HG02970 (cell line): Measurements from ENCODE around the gene L3MBTL2.

Experiments
- ATAC-seq: cut with Tn5 transposase; IDR thresholded peaks from one replicate; pipeline ENCODE4 v1.9.1; 2021; ENCODE audit warnings: mild to moderate bottlenecking, moderate library complexity, moderate number of reproducible peaks; ENCODE audit not compliant: unreplicated experiment, low FRiP score

Gene L3MBTL2

DNA sequence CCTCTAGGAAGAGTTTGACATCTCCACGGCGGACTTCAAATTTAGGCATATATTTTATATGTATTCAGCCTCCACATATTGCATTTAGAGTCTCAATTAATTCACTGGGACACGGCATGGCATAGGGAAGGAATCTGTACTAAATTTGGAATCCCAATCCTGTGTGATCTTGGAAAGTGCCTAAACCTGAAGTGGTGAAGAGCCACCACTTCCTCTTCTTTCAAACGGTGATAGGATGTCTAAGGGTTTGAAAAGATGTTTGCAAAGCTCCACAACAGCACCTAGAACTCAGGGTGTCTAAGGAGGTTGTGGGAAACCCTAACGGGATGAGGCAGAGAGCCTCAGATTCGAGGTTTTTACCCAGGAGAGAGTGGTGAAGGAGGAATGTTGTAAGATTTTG, 1.0 kb upstream of the L3MBTL2 start:
- ATAC-seq: no peak

DNA sequence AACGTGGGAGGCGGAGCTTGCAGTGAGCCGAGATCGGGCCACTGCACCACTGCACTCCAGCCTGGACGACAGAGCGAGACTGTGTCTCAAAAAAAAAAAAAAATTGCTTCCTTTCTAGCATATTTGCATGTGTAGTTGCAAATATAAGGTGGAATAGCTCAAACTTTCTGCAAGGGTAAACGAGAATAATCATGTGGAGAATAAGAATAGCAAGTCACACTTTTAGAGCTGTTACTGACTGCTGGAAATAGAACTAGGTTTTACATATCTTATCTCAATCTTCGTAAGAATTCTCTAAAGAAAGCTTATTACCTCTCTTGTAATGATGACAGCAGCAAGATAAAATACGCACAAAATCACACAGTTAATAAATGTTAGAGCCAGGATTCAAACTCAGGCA, 1.6 kb downstream of the L3MBTL2 start:
- ATAC-seq: no peak

DNA sequence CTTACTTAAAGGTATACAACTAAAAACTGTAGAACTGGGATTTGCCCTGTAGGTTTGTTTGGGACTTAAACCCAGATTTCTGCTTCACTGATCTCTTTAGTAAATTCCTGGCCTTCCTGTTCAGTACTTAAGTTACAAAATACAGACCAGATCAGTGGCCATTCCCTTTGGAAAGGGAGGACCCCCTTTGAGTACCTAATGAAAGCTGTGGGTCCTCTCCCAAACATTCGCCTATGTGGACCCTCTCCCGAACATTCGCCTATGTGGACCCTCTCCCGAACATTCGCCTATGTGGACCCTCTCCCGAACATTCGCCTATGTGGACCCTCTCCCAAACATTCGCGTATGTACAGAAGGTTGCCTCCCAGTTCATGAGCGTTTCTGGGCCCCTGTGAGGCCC, 10.3 kb downstream of the L3MBTL2 start:
- no peak for ATAC-seq

DNA sequence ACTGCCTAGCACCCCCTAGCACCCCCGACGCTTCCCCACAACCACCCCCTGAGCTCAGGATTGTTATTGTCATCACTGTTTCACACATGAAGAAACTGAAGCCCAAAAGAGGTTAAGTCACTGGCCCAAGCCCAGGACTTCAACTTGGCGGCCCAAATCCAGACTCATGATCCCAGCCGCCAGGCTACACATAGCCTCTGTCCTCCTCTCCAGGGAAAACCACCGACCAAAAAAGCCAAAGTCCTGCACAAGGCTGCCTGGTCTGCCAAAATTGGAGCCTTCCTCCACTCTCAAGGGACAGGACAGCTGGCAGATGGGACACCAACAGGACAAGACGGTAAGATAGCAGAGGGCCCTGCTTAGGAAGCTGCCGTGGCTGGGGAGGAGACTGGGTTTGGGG, 10.8 kb downstream of the L3MBTL2 start:
- ATAC-seq: no peak

DNA sequence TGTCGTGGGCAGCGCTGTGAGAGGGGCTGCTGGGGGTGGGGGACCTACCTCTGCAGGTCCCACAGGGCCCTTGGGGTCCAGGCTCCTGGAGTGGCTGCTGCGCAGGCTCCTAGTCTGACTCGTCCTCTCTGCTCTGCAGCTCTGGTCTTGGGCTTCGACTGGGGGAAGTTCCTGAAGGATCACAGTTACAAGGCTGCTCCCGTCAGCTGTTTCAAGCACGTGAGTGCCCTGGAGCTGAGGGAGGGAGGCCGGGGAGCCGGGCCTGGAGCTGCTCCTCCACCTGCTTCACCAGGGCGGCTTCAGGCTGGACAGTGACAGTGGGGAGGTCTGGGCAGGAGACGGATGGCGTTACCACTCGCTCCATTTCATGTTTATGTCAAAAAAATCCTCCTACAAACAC, 11.9 kb downstream of the L3MBTL2 start:
- ATAC-seq: no peak

DNA sequence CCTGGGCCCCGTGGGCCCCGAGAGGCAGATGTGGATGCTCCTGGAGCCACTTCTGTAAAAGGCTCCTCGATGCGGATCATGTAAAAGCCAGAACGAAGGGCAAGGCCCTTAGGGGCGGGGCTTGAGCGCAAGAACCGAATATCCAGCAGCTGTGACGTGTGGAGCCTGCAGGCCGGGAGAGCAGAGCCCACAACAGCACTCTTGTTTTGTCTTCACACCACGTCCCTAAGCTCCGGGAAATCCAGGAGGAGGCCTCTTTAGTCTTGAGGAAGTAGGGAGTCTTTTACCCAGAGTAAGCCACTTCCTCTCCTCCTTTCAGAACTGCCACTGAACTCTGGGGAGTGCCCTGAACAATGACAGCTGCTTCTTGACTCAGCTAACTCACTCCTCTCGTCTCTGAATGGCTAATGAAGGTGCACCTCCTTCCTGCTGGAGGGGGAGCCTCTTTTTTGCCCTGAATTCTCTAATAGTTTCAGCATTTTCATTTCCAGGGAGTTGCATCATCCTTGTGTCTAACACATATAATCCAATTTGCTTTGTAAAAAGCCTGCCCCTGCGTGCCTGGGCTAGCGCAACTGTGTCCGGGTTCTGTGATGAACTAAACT, 12.5 kb downstream of the L3MBTL2 start:
- no peak for ATAC-seq

DNA sequence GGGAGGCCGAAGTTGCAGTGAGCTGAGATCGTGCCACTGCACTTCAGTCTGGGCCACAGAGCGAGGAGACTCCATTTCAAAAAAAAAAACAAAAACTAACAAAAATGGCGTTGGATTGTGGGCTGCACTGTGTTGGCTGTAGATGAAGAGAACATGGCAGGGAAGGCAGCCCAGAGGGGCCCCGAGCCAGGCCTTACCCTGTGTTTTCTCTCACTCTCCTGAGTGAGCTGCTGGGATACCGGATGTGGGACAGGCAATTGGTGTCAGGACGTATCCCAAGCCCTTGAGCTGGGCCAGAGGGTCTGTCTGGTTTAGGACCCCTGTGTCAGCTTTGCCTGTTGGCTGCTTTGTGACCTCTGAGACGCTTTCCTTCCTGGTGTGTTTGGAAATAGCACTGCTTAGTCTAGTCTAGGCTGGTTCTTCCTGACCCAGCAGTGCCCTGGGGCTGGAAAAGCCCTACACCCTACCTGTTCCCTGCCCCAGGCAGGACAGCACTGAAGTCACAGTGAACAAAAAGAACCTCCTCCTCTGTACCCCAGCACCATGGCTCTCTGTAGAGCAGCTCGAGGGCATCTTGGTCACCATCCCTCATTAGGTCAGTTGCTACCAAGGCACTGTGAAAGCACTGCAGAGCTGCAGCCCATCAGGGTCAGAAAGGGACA, 17.9 kb downstream of the L3MBTL2 start:
- ATAC-seq: no peak

DNA sequence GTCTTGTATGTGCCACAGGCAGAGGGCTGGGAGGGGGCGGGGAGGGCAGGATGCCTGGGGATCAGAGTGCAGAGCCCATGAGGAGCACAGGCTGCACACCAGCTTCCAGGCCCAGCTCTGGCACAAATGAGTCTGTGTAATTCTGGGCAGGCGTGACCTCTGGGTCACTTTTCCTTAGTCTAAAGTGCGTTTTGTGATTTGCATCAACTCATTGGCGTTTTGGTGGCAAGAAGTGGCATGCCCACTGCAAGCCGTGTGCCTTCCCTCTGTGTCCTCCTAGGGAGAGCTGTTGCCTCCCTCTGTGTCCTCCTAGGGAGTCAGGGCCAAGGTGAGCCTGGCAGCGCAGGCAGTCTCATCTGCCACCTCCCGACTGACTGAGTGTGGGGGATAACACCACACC, 18.4 kb downstream of the L3MBTL2 start:
- no peak for ATAC-seq

DNA sequence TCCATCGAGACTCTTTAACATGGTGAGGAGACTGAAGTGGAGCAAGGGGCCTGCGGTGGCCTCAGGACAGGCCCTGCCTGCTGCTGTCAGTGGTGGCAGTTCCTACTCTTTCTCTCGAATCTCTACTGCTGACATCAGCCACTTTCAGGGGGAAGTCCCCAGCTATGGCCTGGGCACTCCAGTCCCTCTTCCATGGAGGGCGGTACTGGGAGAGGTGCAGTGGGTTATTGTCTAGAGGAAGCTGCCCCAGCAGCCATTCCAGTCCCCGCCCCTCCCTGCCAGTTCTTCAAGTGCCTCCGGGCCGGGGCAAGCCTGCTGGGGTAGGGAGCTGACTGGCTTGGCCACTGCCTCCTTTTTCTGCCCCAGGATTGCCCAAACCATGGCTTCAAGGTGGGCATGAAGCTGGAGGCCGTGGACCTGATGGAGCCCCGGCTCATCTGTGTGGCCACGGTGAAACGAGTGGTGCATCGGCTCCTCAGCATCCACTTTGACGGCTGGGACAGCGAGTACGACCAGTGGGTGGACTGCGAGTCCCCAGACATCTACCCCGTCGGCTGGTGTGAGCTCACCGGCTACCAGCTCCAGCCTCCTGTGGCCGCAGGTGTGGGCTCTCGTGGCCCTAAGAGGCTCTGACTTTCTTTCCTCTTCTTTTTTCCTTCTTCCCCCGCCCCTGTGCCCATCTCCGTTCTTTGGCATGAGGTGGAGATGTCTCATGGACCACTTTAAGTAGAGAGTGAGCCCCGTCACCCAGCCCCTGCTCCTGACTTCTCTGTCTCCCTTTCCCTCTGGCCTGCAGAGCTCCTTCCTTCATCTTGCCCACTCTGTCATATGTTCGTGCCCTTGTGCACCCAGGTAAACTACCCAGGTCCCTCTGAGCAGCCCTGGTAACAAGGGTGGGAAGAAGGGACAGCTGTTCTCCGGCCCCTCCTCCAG, 21.9 kb downstream of the L3MBTL2 start:
- no peak for ATAC-seq

DNA sequence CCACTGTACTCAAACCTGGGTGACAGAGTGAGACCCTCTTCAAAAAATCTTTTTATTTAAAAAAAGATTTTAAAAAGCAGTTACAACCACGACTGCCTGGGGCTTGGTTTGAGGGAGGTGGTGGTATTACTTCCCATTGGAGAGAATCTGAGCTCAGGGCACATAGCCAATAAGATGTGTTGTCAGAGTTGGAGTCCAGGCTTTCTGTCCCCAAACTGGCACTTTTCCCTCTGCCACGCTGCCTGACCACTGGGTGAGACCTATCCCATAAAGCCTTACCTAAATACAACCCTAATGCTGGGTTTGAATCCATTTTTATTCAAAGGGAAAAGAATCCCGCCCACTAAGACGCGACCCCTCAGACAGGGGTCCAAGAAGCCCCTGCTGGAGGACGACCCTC, 24.1 kb downstream of the L3MBTL2 start:
- no peak for ATAC-seq

DNA sequence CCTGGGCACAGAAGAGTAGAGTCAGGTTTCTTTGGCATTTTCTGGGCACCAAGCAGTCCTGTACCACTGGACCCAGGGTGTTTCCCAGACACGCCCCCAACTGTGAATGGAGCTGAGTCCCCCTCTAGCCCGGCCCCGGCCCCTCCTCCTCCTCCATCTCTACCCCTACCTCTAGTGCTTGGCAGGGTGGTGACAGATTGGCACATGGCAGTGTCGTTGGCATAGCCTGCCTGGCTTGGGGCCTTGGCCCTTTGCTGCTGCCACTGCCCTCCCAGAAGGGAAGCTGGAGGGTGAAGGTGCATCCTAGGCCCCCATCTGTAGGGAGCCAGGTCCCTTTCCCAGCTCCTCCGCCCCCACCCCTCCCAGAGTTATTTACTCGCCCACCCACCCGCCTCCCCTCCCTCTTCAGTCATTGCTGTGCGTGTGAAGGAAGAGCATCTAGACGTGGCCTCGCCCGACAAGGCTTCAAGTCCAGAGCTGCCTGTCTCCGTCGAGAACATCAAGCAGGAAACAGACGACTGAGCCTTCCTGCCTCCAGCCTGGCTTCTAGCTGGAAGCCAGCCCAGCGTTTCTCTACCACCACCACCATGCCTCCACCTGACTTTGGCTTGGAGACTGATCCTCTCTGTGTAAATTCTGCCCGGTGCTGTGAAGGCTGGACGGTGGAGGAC, 24.8 kb downstream of the L3MBTL2 start:
- no peak for ATAC-seq

DNA sequence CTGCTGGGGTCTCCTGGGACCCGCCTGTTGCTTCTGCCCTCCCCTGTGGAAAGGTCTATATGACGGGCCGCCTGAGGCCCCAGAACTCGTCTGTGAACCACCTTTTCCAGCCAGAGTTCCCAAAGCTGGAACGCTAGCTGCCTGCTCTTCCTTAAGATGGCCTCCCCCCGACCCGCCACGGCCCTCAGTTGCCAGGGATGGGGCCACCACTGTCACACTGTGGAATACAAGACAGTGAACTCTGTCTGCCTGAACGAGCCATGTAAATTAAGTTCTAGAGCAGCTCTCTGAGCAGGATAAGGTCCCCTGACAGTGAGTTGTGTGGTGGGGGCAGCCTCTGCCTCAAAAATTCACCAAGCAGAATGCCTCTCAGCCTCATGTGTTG, 25.3 kb downstream of the L3MBTL2 start:
- no peak for ATAC-seq

DNA sequence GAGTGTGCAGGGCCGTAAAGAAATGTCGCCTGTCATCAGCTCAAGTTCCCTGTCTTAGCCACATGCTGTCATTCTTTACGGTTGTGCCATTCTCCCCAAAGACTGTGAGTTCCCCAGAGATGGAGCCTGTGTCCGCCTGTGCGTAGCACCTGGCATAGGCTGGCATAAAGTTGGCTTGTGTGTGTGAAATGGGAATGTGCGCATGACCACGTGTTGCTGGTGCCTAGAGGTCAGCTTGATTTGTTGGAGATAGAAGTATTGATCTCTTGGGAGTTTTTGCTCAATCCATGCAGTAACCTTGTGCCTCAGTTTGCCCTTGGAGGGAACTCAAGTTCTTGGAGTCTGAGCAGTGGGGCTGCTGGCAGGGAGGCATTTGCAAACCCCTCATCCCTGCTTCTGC, 26.3 kb downstream of the L3MBTL2 start:
- ATAC-seq: no peak

DNA sequence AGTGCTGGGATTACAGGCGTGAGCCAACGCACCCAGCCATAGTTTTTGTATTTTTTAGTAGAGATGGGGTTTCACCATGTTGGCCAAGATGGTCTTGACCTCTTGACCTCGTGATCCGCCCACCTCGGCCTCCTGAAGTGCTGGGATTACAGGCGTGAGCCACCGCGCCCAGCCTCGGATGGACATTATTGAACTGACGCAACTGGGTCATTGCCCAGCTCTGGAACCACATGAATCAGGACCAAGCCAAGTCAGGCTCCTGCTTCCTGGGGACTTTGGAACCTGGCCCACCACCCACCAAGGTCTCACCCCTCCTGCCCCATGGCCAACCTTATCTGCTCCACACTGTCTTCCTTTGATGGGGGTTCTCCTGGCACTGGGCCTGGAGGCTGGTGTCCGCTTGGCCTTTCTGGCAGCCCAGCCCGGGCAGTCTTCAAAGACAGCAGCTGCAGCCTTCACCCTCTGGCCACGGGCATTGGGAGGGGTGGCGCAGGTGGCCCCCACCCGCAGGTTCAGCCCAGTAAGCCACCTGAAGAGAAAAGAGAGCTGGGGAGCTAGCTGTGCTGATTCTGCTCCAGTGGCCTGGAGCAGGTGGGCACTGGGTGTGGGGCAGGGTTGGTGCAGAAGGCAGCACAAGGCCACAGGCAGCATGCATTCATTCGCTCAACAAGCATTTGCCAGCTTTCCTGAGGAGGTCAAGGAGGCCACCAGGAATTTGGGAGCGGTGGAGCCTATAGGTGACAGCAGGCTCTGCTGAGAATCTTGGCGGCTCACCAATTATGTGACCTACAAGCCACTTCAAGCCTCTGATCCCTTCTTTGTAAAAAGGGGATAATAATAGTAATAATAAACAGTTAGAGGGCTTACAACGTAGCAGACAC, 29.9 kb downstream of the L3MBTL2 start:
- ATAC-seq: no peak

DNA sequence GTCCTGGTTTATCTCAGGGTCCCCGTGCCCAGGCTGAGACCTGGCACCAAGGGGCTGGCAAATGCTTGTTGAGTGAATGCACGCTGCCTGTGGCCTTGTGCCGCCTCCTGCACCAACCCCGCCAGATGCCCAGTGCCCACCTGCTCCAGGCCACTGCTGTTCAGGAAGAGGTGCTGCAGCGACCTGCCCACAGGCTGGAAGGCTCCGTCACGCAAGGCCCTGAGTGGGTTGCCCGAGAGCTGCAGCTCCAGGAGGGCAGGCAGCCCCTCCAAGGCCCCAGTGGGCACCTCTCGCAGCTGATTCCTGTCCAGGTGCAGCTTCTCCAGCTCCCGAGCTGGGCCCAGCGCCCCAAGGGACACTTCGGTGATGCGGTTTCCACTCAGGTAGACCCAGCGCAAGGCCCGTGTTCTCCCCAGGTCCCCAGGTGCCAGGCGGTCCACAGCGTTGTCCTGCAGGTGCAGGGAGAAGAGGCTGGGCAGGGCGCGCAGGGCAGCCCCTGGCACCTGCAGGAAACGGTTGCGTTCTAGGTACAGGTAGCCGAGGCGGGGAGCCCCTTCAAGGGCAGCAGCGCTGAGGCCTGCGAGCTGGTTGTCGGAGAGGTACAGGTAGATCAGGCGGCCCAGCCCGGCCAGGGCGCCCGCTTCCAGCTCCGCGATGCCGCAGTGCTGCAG, 32.1 kb downstream of the L3MBTL2 start:
- no peak for ATAC-seq

DNA sequence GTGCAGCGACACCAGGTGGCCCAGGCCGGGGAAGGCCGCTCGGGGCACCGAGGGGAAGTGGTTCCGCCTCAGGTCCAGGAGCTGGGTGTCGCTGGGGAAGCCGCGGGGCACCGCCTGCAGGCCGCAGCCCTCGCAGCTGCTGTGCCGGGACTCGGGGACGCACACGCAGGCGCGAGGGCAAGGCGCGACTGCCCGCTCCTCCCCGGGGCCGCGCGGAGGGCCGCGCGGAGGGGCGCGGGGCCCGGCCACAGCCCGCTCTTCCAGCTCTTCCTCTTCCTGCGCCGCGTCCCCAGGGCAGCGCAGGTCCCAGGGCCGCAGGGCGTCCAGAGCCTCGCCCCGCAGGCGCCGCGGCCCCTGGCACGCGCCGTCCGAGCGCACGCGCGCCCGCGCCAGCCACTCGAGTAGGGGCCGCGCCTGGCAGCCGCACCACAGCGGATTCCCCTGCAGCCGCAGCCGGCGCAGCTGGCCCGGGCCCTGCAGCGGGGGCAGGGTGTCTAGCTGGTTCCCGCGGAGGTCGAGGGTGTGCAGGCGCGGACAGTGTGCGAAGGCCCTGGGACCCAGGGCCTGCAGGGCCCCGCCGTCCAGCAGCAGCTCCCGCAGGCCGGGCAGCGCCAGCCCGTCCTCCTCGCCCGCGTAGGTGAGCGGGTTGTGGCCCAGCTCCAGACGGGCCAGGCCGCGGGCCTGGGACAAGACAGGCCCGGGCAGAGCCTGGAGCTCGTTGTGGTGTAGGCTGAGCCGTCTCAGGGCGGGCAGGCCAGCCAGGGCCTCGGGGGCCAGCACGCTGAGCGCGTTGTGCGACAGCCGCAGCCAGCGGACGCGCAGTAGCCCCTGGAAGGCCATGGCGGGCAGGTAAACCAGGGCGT, 32.8 kb downstream of the L3MBTL2 start:
- no peak for ATAC-seq

DNA sequence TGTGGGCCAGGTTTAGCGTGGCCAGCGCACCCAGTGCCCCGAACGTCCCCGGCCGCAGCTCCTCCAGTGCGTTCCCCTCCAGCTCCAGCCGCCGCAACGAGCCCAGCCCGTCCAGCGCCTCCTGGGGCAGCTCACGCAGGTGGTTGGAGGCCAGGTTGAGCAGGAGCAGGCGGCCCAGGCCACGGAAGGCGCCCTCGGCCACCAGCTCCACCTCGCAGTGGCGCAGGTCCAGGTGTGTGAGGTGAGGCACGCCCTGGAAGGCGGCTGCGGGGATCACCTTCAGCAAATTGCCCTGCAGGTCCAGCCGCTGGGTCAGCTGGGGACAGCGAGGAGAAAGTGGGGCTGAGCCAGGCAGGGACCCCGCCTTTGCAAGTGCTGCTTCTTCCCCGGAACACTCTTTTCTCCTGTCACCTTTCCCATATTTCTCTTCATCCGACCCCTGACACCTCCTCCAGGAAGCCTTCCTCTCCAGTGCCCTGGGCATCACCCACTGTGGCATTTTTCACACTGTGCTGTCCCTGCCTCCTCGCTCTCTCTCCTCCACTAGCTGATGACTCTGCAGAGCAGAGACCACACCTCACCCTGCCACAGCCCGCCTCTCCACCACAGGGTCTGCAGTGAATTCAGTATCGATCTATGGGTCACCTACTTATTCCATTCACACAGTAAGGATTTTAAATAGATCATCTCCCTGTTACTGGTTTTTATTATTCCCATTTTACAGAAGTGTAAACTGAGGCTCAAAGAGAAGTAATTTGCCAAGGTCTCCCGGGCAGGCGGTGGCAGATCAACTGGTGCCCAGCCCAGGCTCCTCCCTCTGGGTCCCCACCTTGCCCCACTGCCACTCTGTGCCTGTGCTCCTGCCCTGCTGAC, 33.7 kb downstream of the L3MBTL2 start:
- no peak for ATAC-seq
